SU-DHL-6 (cell line): Measurements from ENCODE around the gene ARF3.

Experiments used
- H2AFZ ChIP-seq: fragments of 200-600 bp; sonication (generic); 2 replicates; pipeline ENCODE4 v1.6.1; 2014; ENCODE audit warnings: low read depth, mild to moderate bottlenecking, moderate library complexity, mixed read lengths, antibody characterized with exemption, low read length; ENCODE audit not compliant: severe bottlenecking
- H3F3A ChIP-seq: fragments of 200-600 bp; shearing (Covaris generic); 2 replicates; pipeline ENCODE4 v1.6.0; 2016; ENCODE audit warnings: antibody characterized with exemption, mild to moderate bottlenecking; ENCODE audit not compliant: insufficient read depth
- H3K27ac ChIP-seq: fragments of 200-600 bp; sonication (generic); 2 replicates; pipeline ENCODE4 v1.5.1; 2016; ENCODE audit warnings: low read depth, mild to moderate bottlenecking, low read length, moderate library complexity, mixed read lengths
- H3K27me3 ChIP-seq: fragments of 200-600 bp; sonication (generic), shearing (Covaris generic); 2 replicates; pipeline ENCODE4 v1.6.0; 2014; ENCODE audit warnings: mild to moderate bottlenecking, low read length
- H3K36me3 ChIP-seq: fragments of 200-600 bp; sonication (generic); 2 replicates; pipeline ENCODE4 v1.6.1; 2014; ENCODE audit warnings: mild to moderate bottlenecking, low read length, mixed read lengths
- H3K4me2 ChIP-seq: fragments of 300-600, 200-600 bp; shearing (Covaris generic), sonication (generic); 2 replicates; pipeline ENCODE4 v1.6.0; 2014; ENCODE audit warnings: low read length, low read depth, mild to moderate bottlenecking; ENCODE audit not compliant: poor library complexity, severe bottlenecking
- H3K4me3 ChIP-seq: fragments of 200-600 bp; sonication (generic); 2 replicates; pipeline ENCODE4 v1.5.1; 2014; ENCODE audit warnings: antibody characterized with exemption, low read length, mild to moderate bottlenecking, mixed read lengths; ENCODE audit not compliant: insufficient read depth, poor library complexity, severe bottlenecking
- H3K79me2 ChIP-seq: fragments of 200-600 bp; sonication (generic); 2 replicates; pipeline ENCODE4 v1.6.1; 2014; ENCODE audit warnings: mild to moderate bottlenecking, low read length, moderate library complexity; ENCODE audit not compliant: insufficient read depth
- H3K9ac ChIP-seq: fragments of 200-600 bp; sonication (generic); 2 replicates; pipeline ENCODE4 v1.7.0; 2014; ENCODE audit warnings: mild to moderate bottlenecking, low read length
- H3K9me2 ChIP-seq: fragments of 200-600 bp; sonication (generic); replicated peaks from 2 replicates; pipeline ENCODE4 v1.6.1; 2014; ENCODE audit warnings: low read length; ENCODE audit not compliant: insufficient read depth
- H3K9me3 ChIP-seq: fragments of 200-600 bp; sonication (generic); 2 replicates; pipeline ENCODE4 v1.6.1; 2014; ENCODE audit warnings: low read length, mixed read lengths; ENCODE audit not compliant: insufficient read depth
- H4K20me1 ChIP-seq: fragments of 200-600 bp; sonication (generic); 2 replicates; pipeline ENCODE4 v1.6.1; 2014; ENCODE audit warnings: low read depth, mild to moderate bottlenecking, antibody characterized with exemption, low read length, moderate library complexity, mixed read lengths
- CTCF ChIP-seq: fragments of 200-600 bp; sonication (generic); IDR thresholded peaks from one replicate; pipeline ENCODE4 v1.5.1; 2017; ENCODE audit warnings: antibody characterized with exemption, mild to moderate bottlenecking, low read length, moderate library complexity; ENCODE audit not compliant: insufficient read depth, poor library complexity, severe bottlenecking
- EZH2phosphoT487 ChIP-seq: fragments of 200-600 bp; sonication (generic), shearing (Covaris generic); conservative IDR thresholded peaks from 2 replicates; pipeline ENCODE4 v1.6.1; 2018; ENCODE audit warnings: mild to moderate bottlenecking, antibody characterized with exemption, low read length, moderate library complexity, mixed read lengths

The ARF3 gene

GRCh38 chr12:48973531-48973930 lies 16.2 kb upstream of the ARF3 start:
- no peak overlapping the region for H3K9ac ChIP-seq
- no peak overlapping the region for H3K4me3 ChIP-seq
- no peaks in the 10 kb centered on the region for H4K20me1 ChIP-seq
- TF ChIP-seq EZH2phosphoT487 (no peak), CTCF (no peak)
- no peaks in the 10 kb centered on the region for H3F3A ChIP-seq
- H2AFZ ChIP-seq, result no peak overlapping the region
- no peak overlapping the region for H3K4me2 ChIP-seq
- H3K9me3 ChIP-seq, result no peaks in the 10 kb centered on the region
- H3K36me3 ChIP-seq, result no peaks in the 10 kb centered on the region
- no peaks in the 10 kb centered on the region for H3K79me2 ChIP-seq
- no peaks in the 10 kb centered on the region for H3K9me2 ChIP-seq
- H3K27me3 ChIP-seq, result no peaks in the 10 kb centered on the region
- no peak overlapping the region for H3K27ac ChIP-seq

GRCh38 chr12:48972952-48973483 lies 15.7 kb upstream of the ARF3 start:
- Histone ChIP-seq H3K9me2 (no peaks in the 10 kb centered on the region), H3K9me3 (no peaks in the 10 kb centered on the region), H3K4me3 (no peak overlapping the region), H3K4me2 (no peak overlapping the region), H3K36me3 (no peaks in the 10 kb centered on the region), H3K9ac (no peak overlapping the region), H4K20me1 (no peaks in the 10 kb centered on the region), H3F3A (no peaks in the 10 kb centered on the region), H3K27ac (no peak overlapping the region), H3K79me2 (no peaks in the 10 kb centered on the region), H3K27me3 (no peaks in the 10 kb centered on the region), H2AFZ (no peak overlapping the region)
- TF ChIP-seq EZH2phosphoT487 (no peak), CTCF (no peak)

GRCh38 chr12:48972213-48972951 lies 15.1 kb upstream of the ARF3 start:
- H3K4me2 ChIP-seq, result no peak overlapping the region
- H3K36me3 ChIP-seq, result no peaks in the 10 kb centered on the region
- no peaks in the 10 kb centered on the region for H3K27me3 ChIP-seq
- no peak overlapping the region for H3K4me3 ChIP-seq
- no peak overlapping the region for H2AFZ ChIP-seq
- H3K9ac ChIP-seq, result no peak overlapping the region
- no peaks in the 10 kb centered on the region for H3K9me3 ChIP-seq
- no peaks in the 10 kb centered on the region for H4K20me1 ChIP-seq
- H3K9me2 ChIP-seq, result no peaks in the 10 kb centered on the region
- H3F3A ChIP-seq, result no peaks in the 10 kb centered on the region
- no peak overlapping the region for H3K27ac ChIP-seq
- no peaks in the 10 kb centered on the region for H3K79me2 ChIP-seq
- TF ChIP-seq EZH2phosphoT487, result no peak
- no peak for TF ChIP-seq CTCF
